ENCODE measurements around the gene PBX1.
A peak's percentile ranks its signal among the peaks of the same experiment; 100 is the strongest.

Gene PBX1

DNA sequence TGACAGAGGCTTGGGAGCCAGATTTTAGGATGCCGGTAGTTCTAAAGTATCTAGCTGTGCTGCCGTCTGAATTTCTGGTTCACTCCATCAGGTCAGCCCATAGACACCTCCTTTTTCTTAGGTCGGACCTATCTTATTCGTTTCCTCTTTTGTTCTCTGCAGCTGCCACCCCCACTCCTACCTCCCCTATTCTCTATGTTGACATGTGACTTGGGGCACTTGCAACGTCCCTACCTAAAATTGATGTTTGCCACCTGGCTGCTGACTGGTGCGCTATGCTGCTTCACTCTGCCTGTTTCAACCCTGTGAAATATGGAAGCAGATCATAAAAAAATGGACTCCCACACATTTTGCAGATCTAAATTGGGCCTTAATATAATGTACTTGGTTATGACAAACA is 55.3 kb downstream of the PBX1 start:
- no peak for DNase-seq (ENCODE audit: low read depth)
- TF ChIP-seq, protein P1, sequence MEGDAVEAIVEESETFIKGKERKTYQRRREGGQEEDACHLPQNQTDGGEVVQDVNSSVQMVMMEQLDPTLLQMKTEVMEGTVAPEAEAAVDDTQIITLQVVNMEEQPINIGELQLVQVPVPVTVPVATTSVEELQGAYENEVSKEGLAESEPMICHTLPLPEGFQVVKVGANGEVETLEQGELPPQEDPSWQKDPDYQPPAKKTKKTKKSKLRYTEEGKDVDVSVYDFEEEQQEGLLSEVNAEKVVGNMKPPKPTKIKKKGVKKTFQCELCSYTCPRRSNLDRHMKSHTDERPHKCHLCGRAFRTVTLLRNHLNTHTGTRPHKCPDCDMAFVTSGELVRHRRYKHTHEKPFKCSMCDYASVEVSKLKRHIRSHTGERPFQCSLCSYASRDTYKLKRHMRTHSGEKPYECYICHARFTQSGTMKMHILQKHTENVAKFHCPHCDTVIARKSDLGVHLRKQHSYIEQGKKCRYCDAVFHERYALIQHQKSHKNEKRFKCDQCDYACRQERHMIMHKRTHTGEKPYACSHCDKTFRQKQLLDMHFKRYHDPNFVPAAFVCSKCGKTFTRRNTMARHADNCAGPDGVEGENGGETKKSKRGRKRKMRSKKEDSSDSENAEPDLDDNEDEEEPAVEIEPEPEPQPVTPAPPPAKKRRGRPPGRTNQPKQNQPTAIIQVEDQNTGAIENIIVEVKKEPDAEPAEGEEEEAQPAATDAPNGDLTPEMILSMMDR (IDR thresholded peaks at IDR 0.05; ENCODE audit: low read depth, low read length, missing control alignments), result no peak

DNA sequence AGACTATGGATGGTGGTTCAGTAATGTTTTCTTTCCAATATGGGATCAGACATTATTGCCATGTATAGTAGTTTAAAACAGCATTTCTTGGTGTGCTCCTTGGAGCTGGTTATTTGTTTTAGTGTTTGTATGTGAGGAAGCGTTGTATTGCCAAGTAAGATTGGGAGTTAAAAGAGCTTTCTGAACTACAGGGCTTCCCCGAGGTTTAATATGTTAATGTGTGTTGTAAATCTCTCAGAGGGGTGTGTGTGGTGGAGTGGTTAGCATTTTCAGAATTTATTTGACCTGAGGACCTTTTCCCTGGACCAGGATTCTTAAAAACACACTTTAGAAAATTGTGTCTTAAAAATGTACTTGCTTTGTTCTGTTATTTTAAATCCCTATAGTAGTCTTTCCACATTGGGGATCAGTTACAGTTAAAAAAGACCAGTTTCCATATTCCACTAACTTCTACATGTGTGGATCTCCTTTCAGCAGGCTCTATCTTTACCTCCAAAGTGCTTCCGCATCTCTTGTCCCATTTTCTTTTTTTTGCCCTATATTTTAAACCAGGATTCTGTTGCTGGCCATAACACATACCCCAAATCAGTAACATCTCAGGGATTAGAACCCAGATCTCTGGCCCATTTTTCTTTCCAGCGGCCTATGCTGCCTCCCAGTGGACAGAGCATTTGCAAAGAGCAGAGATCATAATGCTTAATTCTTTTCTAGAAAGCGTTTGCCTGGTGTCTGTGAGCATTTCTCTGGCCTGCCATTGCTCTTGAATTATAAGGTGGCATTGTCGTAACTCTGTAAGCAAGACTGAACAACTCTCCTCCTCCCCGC is 58.6 kb downstream of the PBX1 start:
- H3K4me3 ChIP-seq (ENCODE audit: low read depth, low read length), result no peak overlapping the region
- TF ChIP-seq, protein P1 (IDR thresholded peaks at IDR 0.05; ENCODE audit: low read depth, low read length, missing control alignments), result peak; percentile 22
- no peak for DNase-seq (ENCODE audit: low read depth)

More for the DNA sequence above, 55.3 kb downstream of the PBX1 start:
- no peak overlapping the region for H3K4me3 ChIP-seq (ENCODE audit: low read depth, low read length)

DNA sequence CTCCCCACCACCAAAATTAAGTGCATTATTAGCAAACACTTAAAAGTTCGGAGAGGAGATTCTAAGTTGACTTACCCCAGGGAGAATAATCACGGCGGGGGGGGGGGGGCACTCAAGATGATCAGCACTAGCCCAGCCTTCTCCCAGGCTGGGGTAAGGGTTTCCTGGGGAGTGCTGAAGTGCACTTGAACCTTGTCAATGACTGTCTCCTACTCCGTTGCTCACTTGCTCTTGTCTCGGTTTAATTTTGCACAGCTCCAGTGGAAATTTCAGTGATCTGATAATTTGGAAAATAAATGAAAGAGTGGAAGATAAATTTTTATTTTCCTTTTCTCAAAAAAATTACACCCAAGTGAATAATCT is 59.2 kb downstream of the PBX1 start:
- TF ChIP-seq, protein P1 (IDR thresholded peaks at IDR 0.05; ENCODE audit: low read depth, low read length, missing control alignments), result no peak
- H3K4me3 ChIP-seq (ENCODE audit: low read depth, low read length), result no peak overlapping the region
- no peak for DNase-seq (ENCODE audit: low read depth)

DNA sequence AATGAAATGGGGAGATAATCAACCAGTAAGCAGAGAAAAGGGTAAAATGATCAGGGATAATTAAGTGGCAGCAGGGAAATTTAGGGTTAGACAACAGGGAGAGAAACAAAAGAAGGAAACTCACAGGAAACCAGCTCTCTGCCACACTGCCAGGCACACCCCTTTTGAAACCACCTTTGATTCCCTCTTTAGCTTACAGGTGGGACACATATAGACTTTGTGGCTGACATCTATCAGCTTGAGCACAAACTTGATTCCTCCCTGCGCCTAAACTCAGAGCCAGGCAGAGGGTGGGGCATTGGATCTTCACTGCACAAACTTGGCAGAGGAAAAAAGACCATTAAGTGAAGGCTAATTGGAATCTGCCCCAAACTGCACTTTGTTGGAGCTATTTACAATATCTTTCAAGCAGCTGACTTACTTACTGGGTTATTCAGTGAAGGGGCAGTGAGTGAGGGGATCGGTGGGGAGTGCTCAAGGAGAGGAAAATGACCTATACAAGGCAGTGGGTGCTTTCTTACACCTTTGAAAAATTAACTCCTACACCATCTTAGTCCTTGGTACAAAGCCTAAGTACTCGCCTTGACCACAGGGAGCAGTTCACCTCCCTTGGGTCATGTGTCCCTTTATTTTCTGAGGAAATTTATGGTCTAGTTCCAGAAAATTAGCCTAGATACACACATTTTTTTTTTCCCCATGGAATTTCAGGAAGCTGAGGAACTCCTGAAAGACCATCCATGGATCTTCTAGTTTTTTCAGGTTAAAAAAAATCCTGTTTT is 60.2 kb downstream of the PBX1 start:
- TF ChIP-seq, protein P1 (IDR thresholded peaks at IDR 0.05; ENCODE audit: low read depth, low read length, missing control alignments), result no peak
- no peak overlapping the region for H3K4me3 ChIP-seq (ENCODE audit: low read depth, low read length)
- no peak for DNase-seq (ENCODE audit: low read depth)

DNA sequence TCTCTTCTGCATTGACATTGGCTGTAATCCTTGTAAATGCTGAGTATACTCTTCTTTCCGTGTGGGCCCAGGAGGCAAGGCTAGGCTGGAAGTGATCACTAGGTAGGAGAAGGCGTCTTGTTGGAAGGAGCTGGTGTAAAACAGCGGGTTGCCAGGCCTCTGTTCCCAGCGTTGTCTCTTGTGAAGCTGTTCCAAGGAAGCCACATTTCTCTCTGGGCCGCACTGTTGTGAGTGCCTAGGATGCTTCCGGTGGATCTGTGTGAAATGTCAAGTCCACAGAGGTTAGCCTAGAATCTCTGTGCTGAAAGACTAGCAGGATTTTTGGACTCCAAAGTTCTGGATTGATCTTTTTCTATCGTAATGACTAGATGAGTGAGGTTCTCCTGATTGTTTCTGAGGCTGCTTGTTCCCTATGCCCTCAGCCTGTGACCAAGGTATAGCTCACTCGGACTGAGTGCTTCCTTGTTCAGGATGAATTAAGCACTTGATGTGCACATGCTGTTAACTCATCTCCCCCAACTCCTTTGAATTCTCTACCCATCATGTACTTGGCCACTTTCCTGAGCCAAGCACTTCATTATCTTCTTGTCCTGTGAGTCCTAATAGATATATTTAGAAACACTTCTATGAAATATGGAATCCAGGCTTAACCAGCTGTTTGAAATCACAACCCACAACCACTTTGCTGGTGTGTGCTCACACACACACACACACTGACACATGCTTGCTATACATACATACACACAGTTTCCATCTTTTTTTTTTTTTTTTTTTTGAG is 63.3 kb downstream of the PBX1 start:
- no peak for DNase-seq (ENCODE audit: low read depth)
- TF ChIP-seq, protein P1 (IDR thresholded peaks at IDR 0.05; ENCODE audit: low read depth, low read length, missing control alignments), result no peak
- H3K4me3 ChIP-seq (ENCODE audit: low read depth, low read length), result no peak overlapping the region

DNA sequence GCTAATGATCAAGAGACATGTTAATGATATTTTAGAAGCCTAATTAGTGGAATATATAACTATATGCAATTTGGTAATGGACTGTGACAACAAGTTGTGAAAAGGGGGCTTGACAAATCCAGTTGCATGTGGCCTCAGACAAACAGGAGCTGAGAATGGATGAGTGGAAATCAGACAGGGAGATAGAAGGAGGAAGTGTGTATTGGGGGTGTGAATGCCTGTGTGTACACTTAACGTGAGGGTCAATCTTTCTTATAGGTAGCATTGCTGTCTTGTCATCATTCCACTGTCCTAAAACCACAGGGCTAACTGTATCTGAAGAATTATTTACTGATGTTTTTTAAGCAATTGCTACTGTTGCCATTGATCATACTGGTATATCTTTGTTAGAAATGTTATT is 64.8 kb downstream of the PBX1 start:
- DNase-seq (ENCODE audit: low read depth), result no peak
- no peak overlapping the region for H3K4me3 ChIP-seq (ENCODE audit: low read depth, low read length)
- TF ChIP-seq, protein P1 (IDR thresholded peaks at IDR 0.05; ENCODE audit: low read depth, low read length, missing control alignments), result no peak
